GM12874 (cell line): ENCODE measurements around the gene TMC8.

Experiments
- TF ChIP-seq, protein P1 (sequence below): IDR thresholded peaks from 2 replicates; pipeline ENCODE4 v1.5.1; 2011; ENCODE audit warnings: low read depth, mild to moderate bottlenecking, control low read depth, low read length, moderate library complexity; ENCODE audit not compliant: insufficient read depth

TMC8 gene

DNA sequence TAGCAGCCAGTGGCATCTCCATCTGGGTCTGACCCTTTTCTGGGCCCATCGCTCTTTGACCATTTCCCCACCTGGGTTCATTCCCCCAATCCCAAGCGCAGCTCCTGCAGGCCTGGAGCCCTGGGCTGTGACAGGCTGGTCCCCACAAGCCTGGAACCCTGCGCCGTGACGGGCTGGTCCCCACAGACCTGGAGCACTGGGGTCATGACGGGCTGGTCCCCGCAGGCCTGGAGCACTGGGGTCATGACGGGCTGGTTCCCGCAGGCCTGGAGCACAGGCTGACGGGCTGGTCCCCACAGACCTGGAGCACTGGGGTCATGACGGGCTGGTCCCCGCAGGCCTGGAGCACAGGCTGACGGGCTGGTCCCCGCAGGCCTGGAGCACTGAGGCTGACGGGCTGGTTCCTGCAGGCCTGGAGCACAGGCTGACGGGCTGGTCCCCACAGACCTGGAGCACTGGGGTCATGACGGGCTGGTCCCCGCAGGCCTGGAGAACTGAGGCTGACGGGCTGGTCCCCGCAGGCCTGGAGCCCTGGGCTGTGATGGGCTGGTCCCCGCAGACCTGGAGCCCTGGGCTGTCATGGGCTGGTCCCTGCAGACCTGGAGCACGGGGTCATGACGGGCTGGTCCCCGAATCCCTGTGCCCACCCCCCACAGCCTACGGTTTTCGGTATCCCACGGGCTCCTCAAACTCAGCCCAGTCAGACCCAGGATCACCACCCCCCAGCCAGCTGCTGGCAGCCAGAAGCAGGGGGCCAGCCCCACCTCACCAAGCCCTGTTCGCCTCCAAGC is 18.6 kb upstream of the TMC8 start:
- TF ChIP-seq, protein P1, sequence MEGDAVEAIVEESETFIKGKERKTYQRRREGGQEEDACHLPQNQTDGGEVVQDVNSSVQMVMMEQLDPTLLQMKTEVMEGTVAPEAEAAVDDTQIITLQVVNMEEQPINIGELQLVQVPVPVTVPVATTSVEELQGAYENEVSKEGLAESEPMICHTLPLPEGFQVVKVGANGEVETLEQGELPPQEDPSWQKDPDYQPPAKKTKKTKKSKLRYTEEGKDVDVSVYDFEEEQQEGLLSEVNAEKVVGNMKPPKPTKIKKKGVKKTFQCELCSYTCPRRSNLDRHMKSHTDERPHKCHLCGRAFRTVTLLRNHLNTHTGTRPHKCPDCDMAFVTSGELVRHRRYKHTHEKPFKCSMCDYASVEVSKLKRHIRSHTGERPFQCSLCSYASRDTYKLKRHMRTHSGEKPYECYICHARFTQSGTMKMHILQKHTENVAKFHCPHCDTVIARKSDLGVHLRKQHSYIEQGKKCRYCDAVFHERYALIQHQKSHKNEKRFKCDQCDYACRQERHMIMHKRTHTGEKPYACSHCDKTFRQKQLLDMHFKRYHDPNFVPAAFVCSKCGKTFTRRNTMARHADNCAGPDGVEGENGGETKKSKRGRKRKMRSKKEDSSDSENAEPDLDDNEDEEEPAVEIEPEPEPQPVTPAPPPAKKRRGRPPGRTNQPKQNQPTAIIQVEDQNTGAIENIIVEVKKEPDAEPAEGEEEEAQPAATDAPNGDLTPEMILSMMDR: no peak

DNA sequence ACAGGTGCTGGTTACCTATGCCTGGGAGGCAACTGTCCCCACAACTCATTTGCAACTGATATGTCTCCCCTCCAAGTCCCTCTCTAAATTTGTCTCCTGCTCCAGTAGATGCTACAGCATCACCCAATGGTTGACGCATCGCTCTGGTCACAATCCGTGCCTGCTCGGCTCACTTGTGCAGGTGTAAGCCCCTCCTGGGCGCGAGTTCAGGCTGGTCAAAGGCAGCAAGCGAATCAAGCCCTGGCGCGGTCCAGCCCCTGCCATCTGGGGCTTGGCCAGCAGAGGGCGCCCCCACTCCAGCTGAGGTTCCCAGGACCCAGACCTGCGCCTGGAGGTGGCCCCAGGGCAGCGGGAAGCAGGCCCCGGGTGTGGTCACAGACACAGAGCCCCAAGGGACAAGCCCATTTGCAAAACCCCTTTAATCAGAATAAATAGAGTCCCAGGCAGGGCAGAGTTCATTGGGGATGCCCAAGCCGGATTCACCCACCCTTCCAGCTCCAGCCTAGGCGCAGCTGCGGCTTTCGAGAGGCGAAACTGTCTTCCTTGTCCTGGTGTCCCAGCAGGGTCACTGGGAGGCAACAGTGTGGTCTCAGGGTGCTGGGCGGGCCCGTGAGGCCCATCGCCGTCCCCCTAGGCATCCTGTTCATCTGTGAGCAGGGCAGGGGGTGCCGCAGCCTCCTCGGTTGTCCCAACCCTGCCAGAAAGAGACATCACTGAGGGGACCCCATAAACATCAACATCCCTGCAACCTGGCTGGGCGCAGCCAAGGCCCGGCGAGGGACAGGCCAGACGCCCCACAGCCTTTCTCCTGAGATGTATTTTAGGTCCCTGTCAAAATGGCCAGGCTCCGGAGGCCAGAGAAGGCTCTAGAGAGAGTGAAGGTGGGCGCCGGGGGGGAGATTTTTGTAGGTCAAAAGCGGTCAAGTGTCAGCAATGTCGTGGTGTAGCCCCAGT is 17.8 kb upstream of the TMC8 start:
- TF ChIP-seq, protein P1: peak; percentile 98

DNA sequence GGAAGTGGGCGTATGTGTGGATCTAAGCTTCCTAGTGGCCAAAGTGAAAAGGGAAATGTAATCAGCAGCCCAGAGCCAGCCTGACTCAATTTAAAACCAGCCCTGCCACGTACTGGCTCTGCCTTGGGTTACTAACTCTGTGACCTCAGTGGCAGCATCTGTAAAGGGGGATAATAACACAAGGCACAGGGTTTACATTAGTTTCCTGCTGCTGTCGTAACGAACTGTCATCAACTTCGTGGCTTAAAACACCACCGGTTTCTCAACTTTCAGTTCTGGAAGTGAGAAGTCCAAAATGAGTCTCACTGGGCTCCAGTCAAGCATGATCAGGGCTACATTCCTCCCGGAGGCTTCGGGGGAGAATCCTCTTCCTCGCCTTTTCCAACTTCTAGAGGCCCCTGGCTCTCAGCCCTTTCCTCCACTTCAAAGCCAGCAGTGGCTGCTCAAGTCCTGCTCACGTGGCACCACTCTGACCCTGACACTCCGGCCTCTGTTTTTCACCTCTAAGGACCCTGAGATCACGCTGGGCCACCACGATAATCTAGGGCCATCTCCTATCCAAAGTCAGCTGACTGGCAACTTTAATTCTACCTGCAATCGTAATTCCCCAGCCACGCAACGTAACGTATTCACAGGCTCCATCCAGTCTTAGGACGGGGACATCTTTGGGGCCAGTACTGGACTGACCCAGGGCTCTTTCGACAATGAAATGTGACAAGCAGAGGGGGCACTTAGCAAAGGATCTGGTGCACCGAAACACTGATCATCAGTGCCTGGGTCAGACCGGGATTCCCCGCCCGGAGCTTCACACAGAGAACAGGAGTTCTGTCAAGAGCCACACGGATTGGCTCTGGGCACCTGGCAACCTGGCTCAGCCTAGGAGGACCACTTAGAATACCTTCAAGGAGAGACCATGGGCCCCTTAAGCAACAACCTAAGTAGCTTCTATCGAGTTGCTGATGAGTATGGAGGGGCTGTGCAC is 16.5 kb upstream of the TMC8 start:
- TF ChIP-seq, protein P1: no peak

DNA sequence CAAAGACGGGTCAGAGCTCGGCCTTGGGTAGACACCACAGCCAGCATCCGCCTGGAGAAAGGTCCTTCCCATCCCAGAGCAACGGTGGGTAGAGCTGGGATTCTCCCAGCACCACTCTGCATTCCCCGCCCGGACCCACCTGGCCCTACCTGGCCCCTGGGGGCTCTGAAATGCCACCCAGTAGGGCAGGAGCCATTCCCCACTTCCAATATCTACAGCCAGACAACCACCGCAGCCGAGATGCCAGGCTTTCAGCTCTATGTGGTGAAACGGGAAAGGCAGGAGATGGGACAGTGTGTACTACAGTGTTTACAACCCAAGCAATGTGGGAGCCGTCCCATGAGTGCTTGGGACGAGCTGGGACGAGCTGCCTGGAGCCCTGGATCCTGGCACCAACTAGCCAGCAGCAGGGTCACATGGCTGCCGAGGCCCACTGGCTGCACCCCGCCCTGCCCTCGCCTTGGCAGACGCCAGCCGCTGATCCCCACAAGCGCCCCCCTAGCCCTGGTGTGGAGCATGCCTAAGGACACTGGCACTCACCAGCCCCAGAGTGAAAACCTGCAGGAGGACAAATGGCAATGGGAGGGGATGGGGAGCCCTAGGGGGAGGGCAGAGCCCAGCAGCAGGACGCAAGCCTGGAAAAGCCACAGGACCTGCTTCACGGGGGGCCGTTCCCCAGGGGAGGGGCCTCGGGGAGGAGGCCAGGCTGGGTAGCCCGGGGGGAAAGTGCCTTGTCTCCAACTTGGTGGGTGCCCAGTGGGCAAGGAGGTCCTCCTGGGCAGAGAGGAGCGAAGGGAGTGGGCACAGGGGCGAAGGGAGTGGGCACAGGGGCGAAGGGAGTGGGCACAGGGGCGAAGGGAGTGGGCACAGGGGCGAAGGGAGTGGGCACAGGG is 15.5 kb upstream of the TMC8 start:
- TF ChIP-seq, protein P1: no peak

DNA sequence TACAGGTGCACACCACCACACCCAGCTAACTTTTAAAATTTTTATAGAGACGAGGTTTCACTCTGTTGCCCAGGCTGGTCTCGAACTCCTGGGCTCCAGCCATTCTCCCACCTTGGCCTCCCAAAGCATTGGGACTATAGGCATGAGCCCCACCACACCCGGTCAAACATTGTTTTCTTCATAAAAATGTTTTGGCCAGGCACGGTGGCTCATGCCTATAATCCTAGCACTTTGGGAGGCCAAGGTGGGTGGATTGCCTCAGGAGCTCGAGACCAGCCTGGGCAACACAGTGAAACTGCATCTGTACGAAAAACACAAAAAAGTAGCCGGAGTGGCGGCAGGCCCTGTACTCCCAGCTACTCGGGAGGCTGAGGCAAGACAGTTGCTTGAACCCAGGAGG is 14.2 kb upstream of the TMC8 start:
- TF ChIP-seq, protein P1: no peak
